SK-N-SH (cell line): Measurements from ENCODE around the gene GSK3B. TPM values are rescaled to one million over a fixed set of nuclear protein-coding genes. Genes with fewer than 3 reads are reported as not detected.

Source experiments
- CTCF ChIA-PET: fragments of 300-600, 350-600 bp; formaldehyde crosslinking; extraction: SDS; loops from one replicate; lab custom pipeline; 2021; lab: Yijun Ruan, JAX
- POLR2A ChIA-PET: fragments of 350-600 bp; sonication (Branson Sonifier 250); formaldehyde crosslinking; extraction: SDS; loops from one replicate; lab custom pipeline; 2020; ENCODE audit warnings: antibody characterized with exemption, inconsistent platforms; lab: Yijun Ruan, JAX
- DNase-seq: peaks from one replicate; pipeline ENCODE4 v3.0.0; 2012
- H2AFZ ChIP-seq: fragments of 200-600 bp; sonication (generic); 2 replicates; pipeline ENCODE4 v1.8.1; 2016; ENCODE audit warnings: antibody characterized with exemption, mild to moderate bottlenecking, low read depth
- H3F3A ChIP-seq: fragments of 200-600 bp; sonication (generic); replicated peaks from 2 replicates; pipeline ENCODE3; 2016; ENCODE audit warnings: antibody characterized with exemption, mild to moderate bottlenecking; ENCODE audit not compliant: insufficient read depth
- H3K27ac ChIP-seq, 2 experiments: fragments of 200-500 bp in 1 of 2; fragments of 200-600 bp in 1 of 2; sonication (Bioruptor generic) in 1 of 2; sonication (generic), shearing (Covaris generic) in 1 of 2; 2 replicates each; pipeline versions ENCODE4 v1.5.1 to v1.6.1; 2014 to 2016; ENCODE audit warnings: low read depth in 2 of 2, inconsistent platforms in 1 of 2, low read length in 1 of 2, mild to moderate bottlenecking in 1 of 2, mixed read lengths in 1 of 2
- H3K27me3 ChIP-seq: fragments of 200-600 bp; sonication (generic), shearing (Covaris generic); 2 replicates; pipeline ENCODE4 v1.6.1; 2016; ENCODE audit warnings: mixed run types; ENCODE audit not compliant: insufficient read depth
- H3K36me3 ChIP-seq, 2 experiments: fragments of 200-500 bp in 1 of 2; fragments of 200-600 bp in 1 of 2; sonication (Bioruptor generic) in 1 of 2; sonication (generic) in 1 of 2; replicated peaks in 1 of 2; 2 replicates each; pipeline versions ENCODE3 to v1.5.1; 2014 to 2016; ENCODE audit warnings: low read length in 1 of 2, mild to moderate bottlenecking in 1 of 2; ENCODE audit not compliant: insufficient read depth in 2 of 2, control insufficient read depth in 1 of 2
- H3K4me1 ChIP-seq, 2 experiments: fragments of 200-500 bp in 1 of 2; fragments of 200-600 bp in 1 of 2; sonication (Bioruptor generic) in 1 of 2; sonication (generic), shearing (Covaris generic) in 1 of 2; 2 replicates each; pipeline versions ENCODE4 v1.5.1 to v1.6.1; 2014 to 2016; ENCODE audit warnings: low read depth in 1 of 2, low read length in 1 of 2, mixed run types in 1 of 2; ENCODE audit not compliant: insufficient read depth in 2 of 2, control insufficient read depth in 1 of 2
- H3K4me2 ChIP-seq: fragments of 200-600 bp; sonication (generic), shearing (Covaris generic); 2 replicates; pipeline ENCODE4 v1.6.1; 2017; ENCODE audit warnings: mixed run types
- H3K4me3 ChIP-seq, 2 experiments: fragments of 200-500 bp in 1 of 2; fragments of 200-600 bp in 1 of 2; sonication (Bioruptor generic) in 1 of 2; sonication (generic), shearing (Covaris generic) in 1 of 2; 2 replicates each; pipeline versions ENCODE4 v1.5.1 to v1.8.1; 2014 to 2016; ENCODE audit warnings: low read depth in 2 of 2, inconsistent platforms in 1 of 2, low read length in 1 of 2, mild to moderate bottlenecking in 1 of 2, mixed read lengths in 1 of 2, moderate library complexity in 1 of 2
- H3K79me2 ChIP-seq: fragments of 200-600 bp; sonication (generic); 2 replicates; pipeline ENCODE4 v1.8.1; 2017; ENCODE audit warnings: mild to moderate bottlenecking; ENCODE audit not compliant: insufficient read depth
- H3K9ac ChIP-seq: fragments of 200-600 bp; sonication (generic); 2 replicates; pipeline ENCODE4 v1.6.1; 2017; ENCODE audit warnings: mixed run types
- H3K9me2 ChIP-seq: fragments of 200-600 bp; sonication (generic); 2 replicates; pipeline ENCODE4 v1.6.1; 2017; ENCODE audit warnings: mixed run types
- H3K9me3 ChIP-seq: fragments of 200-600 bp; sonication (generic); 2 replicates; pipeline ENCODE4 v1.6.1; 2017; ENCODE audit warnings: mixed run types, mild to moderate bottlenecking, moderate library complexity
- H4K20me1 ChIP-seq: fragments of 200-600 bp; sonication (generic); 2 replicates; pipeline ENCODE4 v1.6.1; 2017; ENCODE audit warnings: mild to moderate bottlenecking, mixed run types; ENCODE audit not compliant: insufficient read depth
- CTCF ChIP-seq: fragments of 200-600 bp; sonication (generic); IDR thresholded peaks from 2 replicates; pipeline ENCODE4 v1.6.1; 2017; ENCODE audit warnings: antibody characterized with exemption, mild to moderate bottlenecking, moderate library complexity
- EP300 ChIP-seq, 2 experiments: IDR thresholded peaks; 2 replicates each; pipeline versions ENCODE4 v1.4.0 to v1.6.1; 2012; ENCODE audit warnings: borderline replicate concordance in 1 of 2, low read depth in 1 of 2, low read length in 1 of 2
- FOXM1 ChIP-seq: IDR thresholded peaks from 2 replicates; pipeline ENCODE4 v1.4.0; 2012; ENCODE audit warnings: low read depth, mild to moderate bottlenecking
- GATA2 ChIP-seq: sonication (generic); formaldehyde crosslinking; IDR thresholded peaks from 2 replicates; pipeline ENCODE4 v1.5.0; 2020; ENCODE audit warnings: mild to moderate bottlenecking, missing genetic modification reagents
- MAX ChIP-seq: IDR thresholded peaks from 2 replicates; pipeline ENCODE4 v1.4.0; 2012; ENCODE audit warnings: low read depth
- POLR2AphosphoS5 ChIP-seq: IDR thresholded peaks from 2 replicates; pipeline ENCODE4 v1.6.1; 2012; ENCODE audit warnings: low read depth, low read length
- SMC3 ChIP-seq: IDR thresholded peaks from 2 replicates; pipeline ENCODE4 v1.6.1; 2012; ENCODE audit warnings: low read depth, low read length, improper control_type of control experiment
- USF1 ChIP-seq: IDR thresholded peaks from 2 replicates; pipeline ENCODE4 v1.4.0; 2012; ENCODE audit warnings: low read depth, borderline replicate concordance
- ZBTB33 ChIP-seq: IDR thresholded peaks from 2 replicates; pipeline ENCODE4 v1.4.0; 2012; ENCODE audit warnings: low read depth, borderline replicate concordance
- WGBS: methylation state at CpG from one replicate; pipeline ENCODE4 v1.1.6; 2017; ENCODE audit warnings: low lambda C conversion rate; 5-methylcytosine and 5-hydroxymethylcytosine counted together
- polyA plus RNA-seq, 3 experiments: library from polyadenylated mRNA; depleted of rRNA; stranded (reverse); fragments of >200 nt; gene quantifications; 2 replicates each; pipeline ENCODE4 v1.2.3, GENCODE V29; 2012

GSK3B gene
- polyA plus RNA-seq, 1 of the 3 experiments (the other 2 are of a cell fraction) = 15.9 TPM

- Histone ChIP-seq H3K4me3 (no peak overlapping the region), H3K9me2 (no peaks in the 10 kb centered on the region; the same call in 1 of the 2 replicates), H2AFZ (no peak overlapping the region), H3F3A (peaks cover 13% of the 10 kb centered on the region), H4K20me1 (peaks cover 41% of the 10 kb centered on the region), H3K79me2 (peaks cover 62% of the 10 kb centered on the region), H3K27me3 (no peaks in the 10 kb centered on the region), H3K36me3 (peaks cover 2 to 34% of the 10 kb centered on the region in 2 experiments), H3K27ac (no peak overlapping the region), H3K9me3 (no peaks in the 10 kb centered on the region), H3K4me2 (no peak overlapping the region), H3K4me1 (no peaks in the 10 kb centered on the region), H3K9ac (no peak overlapping the region)
- TF ChIP-seq FOXM1 = no peak
- TF ChIP-seq GATA2 (CRISPR knock-in tag) = no peak
- TF ChIP-seq MAX = no peak
- no peak for TF ChIP-seq POLR2AphosphoS5
- TF ChIP-seq USF1 = no peak
- TF ChIP-seq EP300 (IDR thresholded peaks at IDR 0.05; ENCODE audit: borderline replicate concordance in 1 of 2, low read depth in 1 of 2, low read length in 1 of 2) = no peak
- TF ChIP-seq SMC3 = no peak
- TF ChIP-seq CTCF = no peak
- TF ChIP-seq ZBTB33 = no peak
- WGBS = 96% methylated on average over 7 of the region's 7 CpGs
- ChIA-PET POLR2A (no interaction called here), CTCF (no interaction called here)
- DNase-seq = no peak
Observed at GRCh38 chr3:119924111-119925094, 169.8 kb downstream of the GSK3B start.
